ENCODE measurements around the gene ECSIT.

DNA sequence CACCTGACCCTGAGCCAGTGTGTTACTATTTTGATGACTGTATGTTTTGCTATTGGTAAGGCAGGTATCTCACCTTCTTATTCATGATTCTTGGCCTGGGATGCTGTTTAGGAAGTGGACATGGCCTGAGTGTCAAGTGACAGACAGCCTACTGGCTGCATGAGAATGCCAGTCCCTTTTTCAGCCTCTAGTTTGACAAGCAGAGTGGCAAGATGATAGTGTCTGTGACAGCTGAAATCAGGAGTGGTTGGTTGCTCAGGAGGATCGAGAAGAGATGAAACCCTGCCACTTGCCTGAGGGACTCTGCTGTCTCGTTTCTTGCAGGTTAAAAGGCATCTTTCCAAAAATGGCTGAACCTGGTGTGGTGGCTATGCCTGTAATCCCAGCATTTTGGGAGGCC is 37.2 kb upstream of the ECSIT start:
- TF ChIP-seq, protein P1, sequence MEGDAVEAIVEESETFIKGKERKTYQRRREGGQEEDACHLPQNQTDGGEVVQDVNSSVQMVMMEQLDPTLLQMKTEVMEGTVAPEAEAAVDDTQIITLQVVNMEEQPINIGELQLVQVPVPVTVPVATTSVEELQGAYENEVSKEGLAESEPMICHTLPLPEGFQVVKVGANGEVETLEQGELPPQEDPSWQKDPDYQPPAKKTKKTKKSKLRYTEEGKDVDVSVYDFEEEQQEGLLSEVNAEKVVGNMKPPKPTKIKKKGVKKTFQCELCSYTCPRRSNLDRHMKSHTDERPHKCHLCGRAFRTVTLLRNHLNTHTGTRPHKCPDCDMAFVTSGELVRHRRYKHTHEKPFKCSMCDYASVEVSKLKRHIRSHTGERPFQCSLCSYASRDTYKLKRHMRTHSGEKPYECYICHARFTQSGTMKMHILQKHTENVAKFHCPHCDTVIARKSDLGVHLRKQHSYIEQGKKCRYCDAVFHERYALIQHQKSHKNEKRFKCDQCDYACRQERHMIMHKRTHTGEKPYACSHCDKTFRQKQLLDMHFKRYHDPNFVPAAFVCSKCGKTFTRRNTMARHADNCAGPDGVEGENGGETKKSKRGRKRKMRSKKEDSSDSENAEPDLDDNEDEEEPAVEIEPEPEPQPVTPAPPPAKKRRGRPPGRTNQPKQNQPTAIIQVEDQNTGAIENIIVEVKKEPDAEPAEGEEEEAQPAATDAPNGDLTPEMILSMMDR (IDR thresholded peaks at IDR 0.05): no peak
- no peak for TF ChIP-seq JUNB (IDR thresholded peaks at IDR 0.05)
- TF ChIP-seq GATA3 (IDR thresholded peaks at IDR 0.05; ENCODE audit: borderline replicate concordance): no peak
- no peak for TF ChIP-seq KDM1A (IDR thresholded peaks at IDR 0.05; ENCODE audit: low read depth)
- TF ChIP-seq, protein P2, sequence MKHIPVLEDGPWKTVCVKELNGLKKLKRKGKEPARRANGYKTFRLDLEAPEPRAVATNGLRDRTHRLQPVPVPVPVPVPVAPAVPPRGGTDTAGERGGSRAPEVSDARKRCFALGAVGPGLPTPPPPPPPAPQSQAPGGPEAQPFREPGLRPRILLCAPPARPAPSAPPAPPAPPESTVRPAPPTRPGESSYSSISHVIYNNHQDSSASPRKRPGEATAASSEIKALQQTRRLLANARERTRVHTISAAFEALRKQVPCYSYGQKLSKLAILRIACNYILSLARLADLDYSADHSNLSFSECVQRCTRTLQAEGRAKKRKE (CRISPR knock-in tag; IDR thresholded peaks at IDR 0.05; ENCODE audit: low read depth): no peak
- TF ChIP-seq POLR2A (IDR thresholded peaks at IDR 0.05; ENCODE audit: low read length): no peak
- no peak for TF ChIP-seq RARB (CRISPR knock-in tag; IDR thresholded peaks at IDR 0.05)
- TF ChIP-seq MYC (IDR thresholded peaks at IDR 0.05; ENCODE audit: borderline replicate concordance, low read length): no peak
- TF ChIP-seq, protein P3, sequence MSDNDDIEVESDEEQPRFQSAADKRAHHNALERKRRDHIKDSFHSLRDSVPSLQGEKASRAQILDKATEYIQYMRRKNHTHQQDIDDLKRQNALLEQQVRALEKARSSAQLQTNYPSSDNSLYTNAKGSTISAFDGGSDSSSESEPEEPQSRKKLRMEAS (IDR thresholded peaks at IDR 0.05): no peak
- TF ChIP-seq RAD21 (conservative IDR thresholded peaks at IDR 0.05 in 1 of 2, IDR thresholded peaks at IDR 0.05 in 1 of 2): no peak
- TF ChIP-seq BHLHE40 (IDR thresholded peaks at IDR 0.05; ENCODE audit: low read depth, low read length): no peak
- no peak for TF ChIP-seq NR3C1 (IDR thresholded peaks at IDR 0.05)
- TF ChIP-seq EHMT2 (IDR thresholded peaks at IDR 0.05; ENCODE audit: low read depth): no peak
- no peak for TF ChIP-seq SMC3 (IDR thresholded peaks at IDR 0.05)
